Lung (tissue), 12 donors: ENCODE results near the gene MACROH2A1. TPM values are rescaled to one million over a fixed set of nuclear protein-coding genes. Genes with fewer than 3 reads are reported as not detected.

Experiments
- ATAC-seq: fragments of 200-7000 bp; cut with Tn5 transposase; one replicate; pipeline ENCODE4 v1.9.1; 2020; ENCODE audit warnings: moderate number of reproducible peaks; ENCODE audit not compliant: insufficient read depth, low FRiP score
- DNase-seq, 3 donors: peaks; one replicate each; pipeline ENCODE4 v3.0.0-alpha.2; 2013 to 2017
- H3K27ac ChIP-seq, 2 donors: one replicate each; pipeline ENCODE4 v1.5.1; 2013; ENCODE audit warnings: mild to moderate bottlenecking in 2 of 2, moderate library complexity in 2 of 2, control low read depth in 1 of 2, inconsistent platforms in 1 of 2, low read depth in 1 of 2, low read length in 1 of 2
- H3K27me3 ChIP-seq, 3 donors: one replicate each; pipeline ENCODE4 v1.5.1; 2013; ENCODE audit warnings: low read length in 2 of 3; ENCODE audit not compliant: control insufficient read depth in 3 of 3, insufficient read depth in 3 of 3
- H3K36me3 ChIP-seq, 4 donors: one replicate each; pipeline ENCODE4 v1.5.1; 2013; ENCODE audit warnings: low read length in 4 of 4, mild to moderate bottlenecking in 1 of 4, moderate library complexity in 1 of 4; ENCODE audit not compliant: control insufficient read depth in 4 of 4, insufficient read depth in 4 of 4
- H3K4me1 ChIP-seq, 5 donors: one replicate each; pipeline ENCODE4 v1.5.1; 2013; ENCODE audit warnings: low read length in 5 of 5, mild to moderate bottlenecking in 2 of 5, moderate library complexity in 1 of 5; ENCODE audit not compliant: control insufficient read depth in 5 of 5, insufficient read depth in 5 of 5
- H3K4me3 ChIP-seq: one replicate; pipeline ENCODE4 v1.5.1; 2013; ENCODE audit warnings: mild to moderate bottlenecking, control low read depth, moderate library complexity
- H3K9ac ChIP-seq, 2 donors: one replicate each; pipeline ENCODE4 v1.5.1; 2013; ENCODE audit warnings: low read length in 2 of 2, control low read depth in 1 of 2; ENCODE audit not compliant: insufficient read depth in 1 of 2
- H3K9me3 ChIP-seq, 4 donors: one replicate each; pipeline ENCODE4 v1.5.1; 2013; ENCODE audit warnings: low read length in 3 of 4, mild to moderate bottlenecking in 1 of 4, moderate library complexity in 1 of 4; ENCODE audit not compliant: control insufficient read depth in 4 of 4, insufficient read depth in 3 of 4
- CTCF ChIP-seq: IDR thresholded peaks from 2 replicates; pipeline ENCODE4 v1.5.1; 2012; ENCODE audit warnings: mild to moderate bottlenecking; ENCODE audit errors: control extremely low read depth, extremely low read depth
- WGBS, 2 donors: extraction: QIAGEN DNeasy Blood & Tissue Kit; methylation state at CpG; one replicate each; pipeline ENCODE4 v1.1.7; 2013; 5-methylcytosine and 5-hydroxymethylcytosine counted together
- polyA plus RNA-seq, 2 donors: library from polyadenylated mRNA; stranded (reverse); fragments of 200-250 nt; gene quantifications; one replicate each; pipeline ENCODE4 v1.2.1, GENCODE V29; 2013
- total RNA-seq, 2 donors: library from RNA; depleted of rRNA in 1 of 2; stranded (reverse); fragments of >200 nt in 1 of 2; gene quantifications; one replicate each; pipeline ENCODE4 v1.2.1, GENCODE V29; 2014 to 2021
- donor health status: control.
- donor health status: control.
- donor health status: Bipolar disorder and iron deficiency.
- donor health status: healthy.
- donor health status: DM: yes; HTN: yes; CAD: no.

The MACROH2A1 gene
- total and polyA plus RNA-seq, 4 donors: 149 to 334 (median 248) TPM

- H3K4me3 ChIP-seq: no peak overlapping the region
- H3K27ac ChIP-seq: no peak overlapping the region
- H3K9me3 ChIP-seq: no peaks in the 10 kb centered on the region
- ATAC-seq (no peak), DNase-seq (peak in 1 of 3 donors; percentile 11)
- H3K27me3 ChIP-seq: no peaks in the 10 kb centered on the region
- H3K36me3 ChIP-seq: no peaks in the 10 kb centered on the region
- 83 to 89% methylated on average over 9 of the region's 9 CpGs for WGBS, 2 donors
- H3K4me1 ChIP-seq: peaks cover 0 to 79% (median 50%) of the 10 kb centered on the region in 5 donors
- no peak overlapping the region for H3K9ac ChIP-seq
- no peak for TF ChIP-seq CTCF
These were observed 36.7 kb upstream of the MACROH2A1 start for GRCh38 chr5:135435467-135436330.

- Histone ChIP-seq H3K9me3 (no peaks in the 10 kb centered on the region), H3K4me3 (no peak overlapping the region), H3K27ac (no peak overlapping the region), H3K4me1 (peaks cover 0 to 77% (median 49%) of the 10 kb centered on the region in 5 donors), H3K36me3 (no peaks in the 10 kb centered on the region), H3K9ac (no peak overlapping the region), H3K27me3 (no peaks in the 10 kb centered on the region)
- WGBS, 2 donors: 53 to 68% methylated on average over 24 of the region's 24 CpGs
- TF ChIP-seq CTCF: no peak
- ATAC-seq (no peak), DNase-seq (peak; percentile 69 to 72 (median 69))
These were observed 35.8 kb upstream of the MACROH2A1 start for GRCh38 chr5:135434591-135435466.

GRCh38 chr5:135433681-135434426, 34.8 kb upstream of the MACROH2A1 start:
- WGBS, 2 donors: 35 to 56% methylated on average over 12 of the region's 12 CpGs
- H3K4me1 ChIP-seq: peaks cover 0 to 77% (median 40%) of the 10 kb centered on the region in 5 donors
- peaks cover 0 to under 1% (median under 1%) of the 10 kb centered on the region in 4 donors for H3K9me3 ChIP-seq
- peak overlapping the region in 1 of 2 donors; percentile 46 for H3K9ac ChIP-seq
- peak; percentile 4 for ATAC-seq
- DNase-seq: peak; percentile 59 to 93 (median 82)
- H3K27ac ChIP-seq: peak overlapping the region in 1 of 2 donors; percentile 38
- H3K4me3 ChIP-seq: no peak overlapping the region
- TF ChIP-seq CTCF: no peak
- H3K36me3 ChIP-seq: no peaks in the 10 kb centered on the region
- no peaks in the 10 kb centered on the region for H3K27me3 ChIP-seq
